ENCODE results near the gene TBATA. TPM values are rescaled to one million over a fixed set of nuclear protein-coding genes. Genes with fewer than 3 reads are reported as not detected.
A peak's percentile ranks its signal among the peaks of the same experiment; 100 is the strongest.

TBATA gene, protein sequence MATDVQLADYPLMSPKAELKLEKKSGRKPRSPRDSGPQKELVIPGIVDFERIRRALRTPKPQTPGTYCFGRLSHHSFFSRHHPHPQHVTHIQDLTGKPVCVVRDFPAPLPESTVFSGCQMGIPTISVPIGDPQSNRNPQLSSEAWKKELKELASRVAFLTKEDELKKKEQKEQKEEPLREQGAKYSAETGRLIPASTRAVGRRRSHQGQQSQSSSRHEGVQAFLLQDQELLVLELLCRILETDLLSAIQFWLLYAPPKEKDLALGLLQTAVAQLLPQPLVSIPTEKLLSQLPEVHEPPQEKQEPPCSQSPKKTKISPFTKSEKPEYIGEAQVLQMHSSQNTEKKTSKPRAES
- not detected in 3 replicates for total RNA-seq
- long read RNA-seq: 0 reads

DNA sequence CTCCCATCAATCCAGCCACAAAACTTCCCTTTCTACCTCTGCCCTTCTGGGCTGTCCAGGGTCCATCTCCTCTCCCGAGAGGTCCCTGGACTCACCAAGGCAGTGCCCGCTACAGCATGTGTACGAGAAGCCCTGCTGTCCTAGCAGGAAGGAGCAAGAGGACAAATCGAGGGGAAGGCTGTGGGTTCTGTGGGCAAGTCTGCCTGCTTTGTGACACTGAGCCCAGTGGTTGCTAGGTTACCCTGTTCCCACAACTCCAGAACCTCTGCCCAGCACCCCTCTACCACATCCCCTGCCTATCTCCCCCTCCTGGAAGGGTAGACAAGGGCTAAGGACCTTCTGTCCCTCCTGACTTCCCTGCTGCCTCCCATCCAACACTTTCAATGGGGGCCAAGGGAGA, at the start of gene TBATA:
TSS of gene TBATA (minus strand) at position 188 of the 400 bp plus-strand sequence. CDS start 1,998 bp downstream, outside the sequence.
- no peaks in the 10 kb centered on the region for H3K36me3 Mint-ChIP-seq (ENCODE audit: low read depth)
- H3K9me3 Mint-ChIP-seq (ENCODE audit: low read depth): peaks cover 5% of the 10 kb centered on the region
- peaks cover 2% of the 10 kb centered on the region for H3K27me3 Mint-ChIP-seq (ENCODE audit: low read depth)
- no peak within 1 kb of the TSS for H3K4me3 Mint-ChIP-seq (ENCODE audit: unreplicated experiment)
- no peak within 1 kb of the TSS for H3K27ac Mint-ChIP-seq (ENCODE audit: unreplicated experiment)
- H3K4me1 Mint-ChIP-seq (ENCODE audit: low read depth): peaks cover 5% of the 10 kb centered on the region
- no peak for DNase-seq (ENCODE audit: low spot score)
- TF ChIP-seq, protein P1, sequence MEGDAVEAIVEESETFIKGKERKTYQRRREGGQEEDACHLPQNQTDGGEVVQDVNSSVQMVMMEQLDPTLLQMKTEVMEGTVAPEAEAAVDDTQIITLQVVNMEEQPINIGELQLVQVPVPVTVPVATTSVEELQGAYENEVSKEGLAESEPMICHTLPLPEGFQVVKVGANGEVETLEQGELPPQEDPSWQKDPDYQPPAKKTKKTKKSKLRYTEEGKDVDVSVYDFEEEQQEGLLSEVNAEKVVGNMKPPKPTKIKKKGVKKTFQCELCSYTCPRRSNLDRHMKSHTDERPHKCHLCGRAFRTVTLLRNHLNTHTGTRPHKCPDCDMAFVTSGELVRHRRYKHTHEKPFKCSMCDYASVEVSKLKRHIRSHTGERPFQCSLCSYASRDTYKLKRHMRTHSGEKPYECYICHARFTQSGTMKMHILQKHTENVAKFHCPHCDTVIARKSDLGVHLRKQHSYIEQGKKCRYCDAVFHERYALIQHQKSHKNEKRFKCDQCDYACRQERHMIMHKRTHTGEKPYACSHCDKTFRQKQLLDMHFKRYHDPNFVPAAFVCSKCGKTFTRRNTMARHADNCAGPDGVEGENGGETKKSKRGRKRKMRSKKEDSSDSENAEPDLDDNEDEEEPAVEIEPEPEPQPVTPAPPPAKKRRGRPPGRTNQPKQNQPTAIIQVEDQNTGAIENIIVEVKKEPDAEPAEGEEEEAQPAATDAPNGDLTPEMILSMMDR (IDR thresholded peaks at IDR 0.05): no peak

DNA sequence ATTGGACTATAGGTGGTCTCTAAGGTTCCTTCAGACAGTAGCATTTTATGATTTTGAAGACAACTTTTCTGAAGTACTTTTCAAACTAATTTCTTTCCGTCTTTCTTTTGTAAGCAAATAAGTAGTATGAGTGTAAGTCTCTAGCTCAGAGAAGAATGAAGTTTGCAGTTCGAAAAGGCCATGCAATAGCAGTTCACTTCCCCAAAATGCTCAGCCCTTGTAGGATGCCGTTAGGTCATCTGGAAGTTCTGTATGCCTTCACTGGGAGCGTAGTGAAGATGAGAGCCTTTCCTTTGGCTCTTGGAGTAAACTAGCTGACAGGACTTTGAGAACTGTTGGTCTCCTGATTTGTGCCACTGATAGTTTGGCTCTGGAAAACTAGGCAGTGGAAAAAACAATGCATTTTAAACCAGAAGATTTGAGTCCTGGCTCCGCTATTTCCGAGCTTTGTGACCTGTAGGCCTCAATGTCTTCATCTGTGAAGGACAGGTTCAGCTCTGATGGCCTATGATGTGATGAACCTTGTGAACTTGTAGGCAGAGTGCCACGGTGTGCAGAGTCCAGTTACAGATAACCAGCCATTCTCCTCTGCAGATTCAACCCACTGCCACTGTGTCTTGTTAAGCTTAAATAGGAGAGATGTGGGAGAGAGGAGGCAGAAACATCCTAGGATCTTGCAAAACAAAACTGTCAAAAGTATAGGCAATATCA, 49.4 kb upstream of the TBATA start:
- TF ChIP-seq, protein P1 (IDR thresholded peaks at IDR 0.05): no peak
- Mint-ChIP-seq H3K4me1 (ENCODE audit: low read depth) (peaks cover 74% of the 10 kb centered on the region), H3K4me3 (ENCODE audit: unreplicated experiment) (no peak overlapping the region), H3K27me3 (ENCODE audit: low read depth) (no peaks in the 10 kb centered on the region), H3K27ac (ENCODE audit: unreplicated experiment) (peak overlapping the region; percentile 91), H3K9me3 (ENCODE audit: low read depth) (no peaks in the 10 kb centered on the region), H3K36me3 (ENCODE audit: low read depth) (peaks cover 7% of the 10 kb centered on the region)
- no peak for DNase-seq (ENCODE audit: low spot score)

DNA sequence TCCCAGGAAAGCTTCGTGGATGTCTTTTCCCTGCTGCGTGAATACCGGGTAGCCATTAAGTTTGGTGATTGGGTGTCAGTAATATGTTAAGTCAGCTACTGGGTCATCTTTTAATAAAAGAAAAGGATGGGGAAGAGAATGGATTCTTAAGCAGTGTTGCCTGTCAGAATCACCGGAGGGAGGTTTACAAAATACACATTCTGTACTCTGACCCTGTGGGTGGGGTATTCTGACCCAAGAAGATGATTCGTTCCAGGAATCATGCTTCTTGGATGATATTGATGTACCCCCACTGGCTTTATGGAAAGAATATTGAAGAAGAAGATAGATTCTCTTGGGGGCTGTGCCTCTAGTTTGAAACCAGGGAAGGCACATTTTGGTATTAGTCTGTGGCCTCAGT, 48.8 kb upstream of the TBATA start:
- no peak for DNase-seq (ENCODE audit: low spot score)
- TF ChIP-seq, protein P1 (IDR thresholded peaks at IDR 0.05): no peak
- no peak overlapping the region for H3K4me3 Mint-ChIP-seq (ENCODE audit: unreplicated experiment)
- peaks cover 80% of the 10 kb centered on the region for H3K4me1 Mint-ChIP-seq (ENCODE audit: low read depth)
- no peaks in the 10 kb centered on the region for H3K27me3 Mint-ChIP-seq (ENCODE audit: low read depth)
- H3K27ac Mint-ChIP-seq (ENCODE audit: unreplicated experiment): peak overlapping the region; percentile 91
- H3K36me3 Mint-ChIP-seq (ENCODE audit: low read depth): peaks cover 10% of the 10 kb centered on the region
- no peaks in the 10 kb centered on the region for H3K9me3 Mint-ChIP-seq (ENCODE audit: low read depth)

DNA sequence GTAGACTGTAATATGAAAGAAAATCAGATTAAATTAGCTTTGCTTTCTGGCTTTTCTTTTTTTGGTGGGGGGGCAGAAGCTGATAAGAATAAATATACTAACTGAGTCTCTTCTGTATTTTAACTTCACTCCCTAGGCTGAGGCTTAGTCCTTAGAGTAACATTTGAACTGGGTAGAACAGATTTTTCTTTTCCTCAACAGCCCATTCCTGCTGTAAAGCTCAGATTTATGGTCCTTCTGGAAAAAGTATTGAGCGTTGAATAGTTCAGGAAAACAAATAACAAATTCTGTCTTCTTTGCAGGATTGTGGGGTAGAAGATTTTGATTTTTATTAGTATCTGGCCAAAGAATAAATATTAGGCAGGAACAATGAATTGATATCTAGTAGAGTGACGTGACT, 48.4 kb upstream of the TBATA start:
- H3K27ac Mint-ChIP-seq (ENCODE audit: unreplicated experiment): peak overlapping the region; percentile 91
- H3K4me3 Mint-ChIP-seq (ENCODE audit: unreplicated experiment): peak overlapping the region; percentile 16
- peaks cover 10% of the 10 kb centered on the region for H3K36me3 Mint-ChIP-seq (ENCODE audit: low read depth)
- TF ChIP-seq, protein P1 (IDR thresholded peaks at IDR 0.05): no peak
- peaks cover 84% of the 10 kb centered on the region for H3K4me1 Mint-ChIP-seq (ENCODE audit: low read depth)
- H3K9me3 Mint-ChIP-seq (ENCODE audit: low read depth): no peaks in the 10 kb centered on the region
- H3K27me3 Mint-ChIP-seq (ENCODE audit: low read depth): no peaks in the 10 kb centered on the region
- DNase-seq (ENCODE audit: low spot score): no peak

DNA sequence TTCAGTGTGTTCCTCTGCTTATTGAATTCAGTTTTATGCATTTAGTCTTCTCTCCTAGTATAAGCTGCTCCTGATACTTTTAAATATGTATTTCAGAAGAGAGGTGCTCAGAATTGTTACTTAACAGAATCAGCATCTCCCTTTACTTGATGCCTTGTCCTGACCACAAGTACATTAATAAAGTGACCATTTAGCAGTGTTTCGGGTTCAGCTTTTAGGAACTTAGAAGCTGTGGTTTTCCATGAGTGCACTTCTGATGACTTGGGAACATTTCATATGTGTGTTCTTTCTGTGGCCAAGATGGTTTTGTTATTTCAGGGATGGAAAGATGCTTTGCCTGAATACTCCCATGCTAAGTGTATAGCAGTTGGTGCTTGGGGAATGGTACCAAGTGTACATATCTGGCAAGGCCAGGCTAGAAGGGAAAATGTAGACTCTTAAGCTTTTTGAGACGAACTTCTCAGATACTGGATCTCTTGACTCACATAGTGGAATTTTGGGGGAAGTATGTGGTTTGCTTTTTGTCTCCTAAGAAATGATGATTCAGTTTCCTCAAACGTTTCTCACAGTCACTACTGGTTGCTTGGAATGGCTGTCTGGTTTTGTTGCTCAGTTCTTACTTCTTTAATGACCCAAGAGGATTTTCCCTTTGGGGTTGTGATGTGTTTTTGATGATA, 47.8 kb upstream of the TBATA start:
- Mint-ChIP-seq H3K4me3 (ENCODE audit: unreplicated experiment) (peak overlapping the region; percentile 16), H3K36me3 (ENCODE audit: low read depth) (peaks cover 5% of the 10 kb centered on the region), H3K4me1 (ENCODE audit: low read depth) (peaks cover 82% of the 10 kb centered on the region), H3K27ac (ENCODE audit: unreplicated experiment) (peak overlapping the region; percentile 91), H3K9me3 (ENCODE audit: low read depth) (no peaks in the 10 kb centered on the region), H3K27me3 (ENCODE audit: low read depth) (no peaks in the 10 kb centered on the region)
- no peak for DNase-seq (ENCODE audit: low spot score)
- TF ChIP-seq, protein P1 (IDR thresholded peaks at IDR 0.05): no peak

Data from chondrocyte (in vitro differentiated cells).